Upper lobe of right lung (tissue), 1 donor: ENCODE results near the gene ZRANB1. TPM values are rescaled to one million over a fixed set of nuclear protein-coding genes. Genes with fewer than 3 reads are reported as not detected.

Source experiments
- ATAC-seq: fragments of 200-7000 bp; cut with Tn5 transposase; one replicate; pipeline ENCODE4 v1.9.1; 2020; ENCODE audit warnings: mild to moderate bottlenecking, moderate library complexity
- DNase-seq: peaks from one replicate; pipeline ENCODE4 v3.0.0-alpha.2; 2020
- H3K27ac ChIP-seq: fragments of 200-600 bp; one replicate; pipeline ENCODE4 v1.8.0; 2022
- H3K27me3 ChIP-seq: fragments of 200-600 bp; one replicate; pipeline ENCODE4 v1.8.0; 2022; ENCODE audit warnings: mild to moderate bottlenecking
- H3K36me3 ChIP-seq: fragments of 200-600 bp; one replicate; pipeline ENCODE4 v1.8.0; 2022
- H3K4me1 ChIP-seq: fragments of 200-600 bp; one replicate; pipeline ENCODE4 v1.8.0; 2022
- H3K4me3 ChIP-seq: fragments of 200-600 bp; one replicate; pipeline ENCODE4 v1.8.0; 2022; ENCODE audit warnings: mild to moderate bottlenecking
- H3K9me3 ChIP-seq: fragments of 200-600 bp; one replicate; pipeline ENCODE4 v1.8.0; 2022
- CTCF ChIP-seq: fragments of 200-600 bp; IDR thresholded peaks from one replicate; pipeline ENCODE4 v1.8.0; 2022; ENCODE audit warnings: antibody characterized with exemption
- intact Hi-C: fragments of 100-400 bp; cut with DNase I; formaldehyde crosslinking; loops from one replicate; pipeline ENCODE4 v1.11.0; 2022
- total RNA-seq: library from RNA; stranded (reverse); fragmentation: NEBNext Ultra II Directional; extraction: Animal tissue kit (Norgen Biotek cat#: 25700); gene quantifications from one replicate; pipeline ENCODE4 v1.2.1, GENCODE V29; 2021
- donor health status: DM: no; HTN: yes; CAD: no; lungs with severe emphysema.

The ZRANB1 gene
- total RNA-seq, 1 donor from 2014 or later = 20.5 TPM

DNA sequence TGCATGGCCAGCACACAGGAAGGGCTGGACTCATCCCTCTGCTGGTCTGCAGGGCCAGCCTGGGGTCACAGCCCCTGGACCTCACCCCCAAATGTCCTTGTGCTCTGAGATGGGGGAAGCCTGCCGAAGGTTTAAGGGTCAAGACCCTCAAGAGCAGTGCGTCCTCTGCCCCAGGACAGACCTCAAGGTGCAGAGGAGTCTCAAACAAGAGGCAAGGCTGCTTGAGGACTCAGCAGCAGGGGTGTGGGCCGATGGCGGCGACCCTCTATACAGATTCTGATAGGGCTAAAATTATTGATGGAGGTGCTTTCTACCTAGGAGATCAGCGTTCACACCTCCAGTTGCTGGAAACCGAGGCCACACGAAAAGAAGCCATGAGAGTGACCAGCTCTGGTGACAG is 80.7 kb downstream of the ZRANB1 start:
- intact Hi-C loops = no loop called here
- no peak overlapping the region for H3K27ac ChIP-seq

DNA sequence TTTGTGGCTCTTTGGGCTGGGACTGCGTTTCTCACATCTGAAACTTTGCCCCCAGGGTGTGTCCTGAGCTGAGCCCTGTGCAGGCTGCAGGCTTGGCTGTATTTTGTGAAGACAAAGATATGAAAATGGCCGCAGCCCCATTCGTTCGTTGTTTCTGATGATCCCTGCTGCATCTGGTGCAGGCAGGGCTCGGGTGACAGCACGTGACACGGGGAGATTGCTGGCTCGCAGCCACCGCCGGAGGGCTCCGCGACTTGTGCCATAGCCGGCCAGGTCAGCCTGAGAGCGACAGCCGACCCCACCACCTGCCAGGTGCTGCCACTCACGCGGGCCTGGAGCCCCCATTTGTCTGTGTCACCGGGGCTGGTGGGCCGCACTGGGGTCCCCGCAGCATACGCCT is 81.3 kb downstream of the ZRANB1 start:
- Histone ChIP-seq H3K9me3 (no peaks in the 10 kb centered on the region), H3K27me3 (no peaks in the 10 kb centered on the region), H3K27ac (no peak overlapping the region), H3K36me3 (peaks cover 25% of the 10 kb centered on the region), H3K4me3 (no peak overlapping the region), H3K4me1 (peaks cover 16% of the 10 kb centered on the region)
- no peak for TF ChIP-seq CTCF
- DNase-seq = peak; percentile 65
- no peak for ATAC-seq
- intact Hi-C loops = no loop called here

More for the DNA sequence above, 80.7 kb downstream of the ZRANB1 start:
- DNase-seq = no peak
- Histone ChIP-seq H3K4me3 (no peak overlapping the region), H3K36me3 (peaks cover 25% of the 10 kb centered on the region), H3K27me3 (no peaks in the 10 kb centered on the region), H3K9me3 (no peaks in the 10 kb centered on the region), H3K4me1 (peaks cover 17% of the 10 kb centered on the region)
- TF ChIP-seq CTCF = no peak
- ATAC-seq = no peak

DNA sequence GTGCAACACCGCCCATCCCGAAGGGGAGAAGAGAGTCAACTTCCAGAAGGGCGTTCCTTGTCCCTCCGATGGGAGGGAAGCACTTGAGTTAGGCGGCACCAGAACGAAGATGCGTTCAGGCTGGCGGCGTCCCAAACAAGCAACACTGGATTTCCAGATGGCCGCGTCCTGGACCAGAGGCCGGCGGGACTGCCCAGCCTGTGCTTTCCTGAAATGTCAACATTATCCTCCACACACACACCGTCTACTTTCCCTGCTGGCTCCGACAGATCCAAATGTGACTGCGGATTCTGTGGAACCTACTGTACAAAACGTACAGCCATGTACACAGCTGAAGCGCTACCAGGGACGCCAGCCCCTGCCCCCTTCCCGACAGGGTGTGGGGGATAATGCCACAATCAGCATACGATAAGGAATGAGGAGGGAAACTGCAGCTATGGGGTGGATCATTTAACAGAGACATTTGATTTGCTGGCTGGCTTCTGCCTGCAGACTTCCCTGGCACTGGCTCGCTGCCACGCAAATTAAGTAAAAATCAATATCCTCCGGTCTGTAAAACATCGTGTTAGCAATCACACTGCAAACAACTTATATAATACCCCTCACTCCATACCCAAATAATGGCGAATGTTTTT is 82.1 kb downstream of the ZRANB1 start:
- H3K4me1 ChIP-seq = peaks cover 11% of the 10 kb centered on the region
- H3K9me3 ChIP-seq = no peaks in the 10 kb centered on the region
- peaks cover 25% of the 10 kb centered on the region for H3K36me3 ChIP-seq
- DNase-seq (peak; percentile 67), ATAC-seq (no peak)
- intact Hi-C loops = no loop called here
- no peaks in the 10 kb centered on the region for H3K27me3 ChIP-seq
- TF ChIP-seq CTCF = no peak
- no peak overlapping the region for H3K27ac ChIP-seq
- H3K4me3 ChIP-seq = no peak overlapping the region

DNA sequence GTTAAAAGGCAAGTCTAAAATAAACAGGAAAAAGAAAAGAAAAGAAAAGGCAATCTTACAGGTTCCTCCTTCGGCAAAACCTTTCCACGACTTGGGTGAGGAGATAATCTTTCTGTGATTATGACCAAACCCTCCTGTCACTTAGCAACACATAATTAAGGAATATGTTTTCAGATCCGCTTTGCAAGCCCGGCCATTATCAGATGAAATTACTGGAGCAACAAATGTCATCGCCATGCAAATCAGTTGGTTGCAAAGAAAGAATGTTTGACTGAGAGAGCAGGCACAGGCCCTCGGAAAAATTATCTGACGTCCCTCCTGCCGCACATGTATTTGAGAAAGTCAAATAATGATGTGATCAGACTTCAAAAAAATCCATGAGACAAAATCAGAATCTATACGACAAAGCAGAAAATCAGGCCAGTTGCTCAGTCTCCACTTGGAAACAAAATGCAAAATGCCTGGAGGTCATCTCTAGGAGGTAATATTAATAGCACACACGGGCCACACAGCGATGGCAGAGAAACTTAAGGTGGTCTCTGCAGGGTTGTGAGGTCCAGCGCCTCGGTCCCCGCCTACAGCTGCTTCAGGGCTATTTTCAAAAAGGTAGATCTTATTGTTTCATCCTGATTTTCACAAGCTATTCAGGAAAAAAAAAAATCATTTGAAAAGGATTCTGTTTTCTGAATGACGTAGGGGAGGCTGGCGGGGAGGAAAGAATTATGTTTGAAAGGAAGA is 82.7 kb downstream of the ZRANB1 start:
- intact Hi-C loops = no loop called here
- TF ChIP-seq CTCF = no peak
- Histone ChIP-seq H3K9me3 (no peaks in the 10 kb centered on the region), H3K4me1 (peaks cover 9% of the 10 kb centered on the region), H3K27me3 (no peaks in the 10 kb centered on the region), H3K4me3 (no peak overlapping the region), H3K36me3 (peaks cover 25% of the 10 kb centered on the region), H3K27ac (no peak overlapping the region)
- DNase-seq (no peak), ATAC-seq (no peak)

- TF ChIP-seq CTCF = no peak
- Histone ChIP-seq H3K27me3 (no peaks in the 10 kb centered on the region), H3K4me1 (peaks cover 10% of the 10 kb centered on the region), H3K36me3 (peaks cover 25% of the 10 kb centered on the region), H3K9me3 (no peaks in the 10 kb centered on the region), H3K4me3 (no peak overlapping the region), H3K27ac (no peak overlapping the region)
- intact Hi-C loops = no loop called here
- DNase-seq = no peak
- no peak for ATAC-seq
Measured at GRCh38 chr10:125025341-125025740, 83.4 kb downstream of the ZRANB1 start.
